Measurements from ENCODE around the gene GPR139.

The GPR139 gene

DNA sequence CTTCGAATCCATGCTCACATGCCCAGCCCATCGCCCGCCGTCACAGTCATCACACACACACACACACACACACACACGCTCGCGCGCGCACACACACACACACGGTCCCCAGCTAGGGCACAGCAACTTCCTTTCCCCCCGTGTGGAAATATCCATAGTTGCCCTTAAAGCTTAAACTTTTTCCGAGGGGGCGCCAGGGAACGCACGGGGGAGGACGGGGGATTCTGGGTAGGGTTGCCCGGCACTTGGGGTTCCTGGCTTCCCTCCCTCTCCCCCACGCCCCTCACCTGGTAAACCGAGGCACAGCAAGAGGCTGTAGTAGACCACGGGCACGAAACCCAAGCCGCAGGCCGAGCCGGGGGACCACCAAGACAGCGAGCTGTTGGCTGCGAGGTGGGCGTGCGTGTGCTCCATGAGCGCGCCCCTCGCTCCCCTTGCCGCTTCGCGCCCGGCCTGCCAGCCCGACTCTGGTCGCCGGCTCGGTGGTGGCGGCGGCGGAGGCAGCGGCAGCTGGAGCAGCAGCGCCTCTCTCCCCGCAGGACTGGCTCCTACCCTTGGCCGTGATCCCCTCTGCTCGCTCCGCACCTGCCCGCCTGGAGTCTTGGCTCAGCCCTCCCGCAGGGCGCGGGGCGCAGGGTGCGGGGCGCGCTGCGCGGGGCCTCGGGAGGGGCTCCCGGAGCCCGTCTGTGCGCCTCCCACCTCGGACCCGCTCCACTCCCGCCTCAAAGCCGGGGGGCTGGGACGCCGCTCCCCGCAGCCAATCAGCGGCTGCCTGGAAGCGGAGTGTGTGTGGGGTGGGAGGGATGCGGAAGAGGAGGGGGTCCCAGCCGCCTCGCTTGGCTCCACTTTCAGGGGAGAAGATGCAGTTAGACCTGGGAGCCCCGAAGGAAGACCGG is at the start of gene GPR139:
GPR139 (minus strand) TSS at position 688 of the 896 bp plus-strand sequence; CDS start at position 414, 274 bp downstream.
- no peak for DNase-seq

GRCh38 chr16:20122011-20122410 is 48.3 kb upstream of the GPR139 start:
- DNase-seq: no peak

DNA sequence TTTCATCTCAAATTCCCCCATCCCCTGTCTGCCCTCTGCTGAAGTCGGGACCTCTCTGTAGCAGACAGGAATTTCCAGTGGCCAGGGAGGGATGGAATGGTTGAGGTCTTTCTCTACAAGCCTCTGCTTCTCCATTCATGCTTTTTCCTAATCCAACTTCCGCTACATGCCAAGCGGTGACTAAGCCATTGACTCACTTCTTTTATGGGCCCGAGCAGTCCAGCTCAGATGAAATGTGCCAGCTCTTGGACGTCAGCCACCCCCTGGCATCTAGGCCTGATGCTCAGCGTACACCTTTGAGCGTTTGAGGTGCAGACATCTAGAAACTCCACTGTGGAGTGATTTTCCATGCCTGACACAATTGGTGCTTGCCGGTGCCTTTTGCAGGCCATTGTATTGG is 40.7 kb upstream of the GPR139 start:
- DNase-seq: no peak

DNA sequence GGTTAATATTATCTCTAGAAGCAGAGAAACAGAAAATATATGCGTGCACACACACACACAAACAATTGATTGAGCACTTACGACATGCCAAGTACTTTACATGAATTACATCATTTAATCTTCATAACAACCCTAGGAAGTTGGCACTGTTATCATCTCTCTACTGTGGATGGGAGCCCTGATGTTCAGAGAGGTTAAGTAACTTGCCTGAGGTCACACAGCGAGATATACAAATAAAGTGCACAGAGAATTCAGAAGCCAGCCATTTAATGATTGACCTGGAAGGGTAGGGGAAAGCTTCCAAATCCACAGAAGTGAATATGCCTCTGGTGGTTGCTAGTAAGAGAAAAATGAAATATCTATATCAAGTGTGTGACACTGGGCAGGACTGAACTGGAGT is 37.5 kb upstream of the GPR139 start:
- DNase-seq: no peak

GRCh38 chr16:20107083-20107482 is 33.4 kb upstream of the GPR139 start:
- DNase-seq: no peak

DNA sequence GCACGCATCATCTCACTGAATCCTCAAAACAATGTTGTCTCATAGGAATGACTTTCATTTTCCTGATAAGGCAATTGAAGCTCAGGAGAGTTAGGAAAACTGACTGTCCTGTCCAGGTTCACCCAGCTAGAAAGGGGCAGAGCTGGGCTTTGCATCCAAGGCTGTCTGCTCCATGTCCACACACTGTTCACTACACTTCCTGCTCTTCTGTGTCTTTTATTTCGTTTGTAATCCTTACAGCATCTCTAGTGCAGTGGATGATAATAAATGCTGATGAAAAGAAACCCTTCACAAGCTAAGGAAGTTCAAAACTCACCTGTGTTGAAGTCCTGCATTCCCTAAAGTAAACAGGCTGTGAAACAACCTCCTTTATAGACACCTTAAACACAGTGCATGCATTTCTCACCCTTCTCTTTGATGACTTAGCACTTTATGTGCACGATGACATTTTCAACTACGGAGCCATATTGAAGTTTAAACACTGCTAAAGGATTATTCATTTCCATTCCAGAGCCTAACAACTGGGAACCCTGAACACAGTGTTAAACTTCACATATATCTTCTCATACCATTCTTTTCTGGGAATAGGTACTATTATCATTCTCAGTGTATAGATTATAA is 31.0 kb upstream of the GPR139 start:
- no peak for DNase-seq

DNA sequence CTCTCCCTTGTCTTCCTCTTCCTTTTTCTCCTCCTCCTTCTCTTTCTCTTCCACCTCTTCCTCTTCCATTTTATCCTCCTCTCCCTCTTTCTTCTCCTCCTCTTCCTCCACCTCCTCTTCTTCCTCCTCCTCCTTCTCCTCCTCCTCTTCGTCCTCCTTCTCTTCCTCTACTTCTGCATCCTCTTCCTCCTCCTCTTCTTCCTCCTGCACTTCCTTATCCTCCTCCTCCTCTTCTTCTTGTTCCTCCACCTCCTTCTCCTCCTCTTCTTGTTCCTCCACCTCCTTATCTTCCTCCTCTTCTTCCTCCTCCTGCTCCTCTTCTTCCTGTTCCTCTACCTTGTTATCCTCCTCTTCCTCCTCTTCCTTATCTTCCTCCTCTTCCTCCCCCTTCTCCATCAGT is 28.8 kb upstream of the GPR139 start:
- DNase-seq: no peak

- no peak for DNase-seq
These were observed 28.3 kb upstream of the GPR139 start for GRCh38 chr16:20102021-20102420.

DNA sequence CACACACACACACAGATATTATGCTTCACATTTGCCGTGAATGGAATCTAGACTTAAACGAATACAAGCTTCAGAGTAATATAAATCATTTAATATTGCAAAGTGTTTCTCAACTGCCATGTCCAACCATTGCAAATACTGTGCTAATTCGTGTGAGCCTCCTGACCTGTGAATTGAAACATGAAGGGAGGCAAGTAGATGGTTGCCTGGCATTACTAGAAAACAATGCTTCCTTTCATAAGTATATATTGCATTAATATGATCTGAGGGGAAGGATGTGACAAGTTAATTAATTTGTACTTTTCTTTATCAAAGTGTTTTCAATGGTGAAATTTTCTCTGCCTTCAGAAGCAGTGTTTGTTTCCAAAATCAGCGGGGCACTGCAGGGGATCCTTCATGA is 25.7 kb upstream of the GPR139 start:
- no peak for DNase-seq

DNA sequence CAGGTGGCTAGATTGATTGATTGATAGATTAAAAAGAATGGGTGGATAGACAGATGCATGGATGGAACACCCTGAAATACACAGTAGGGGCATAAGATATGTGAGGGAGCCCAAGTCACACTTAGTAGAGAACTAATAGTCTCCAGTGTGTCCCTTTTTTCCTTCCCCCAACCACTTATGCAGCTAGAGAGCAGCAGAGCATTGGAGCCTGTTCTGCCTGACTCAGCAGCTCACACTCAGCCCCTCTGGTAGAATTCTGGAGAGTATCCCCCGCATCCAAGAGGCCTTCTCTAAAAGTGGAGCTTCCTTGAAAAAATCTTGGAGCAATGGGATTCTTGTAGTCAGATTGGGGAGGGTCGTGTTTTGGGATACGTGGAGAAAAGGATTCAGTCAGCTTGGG is 20.5 kb upstream of the GPR139 start:
- no peak for DNase-seq

GRCh38 chr16:20089246-20089965 is 15.7 kb upstream of the GPR139 start:
- no peak for DNase-seq

GRCh38 chr16:20084624-20085226 is 11.0 kb upstream of the GPR139 start:
- no peak for DNase-seq

DNA sequence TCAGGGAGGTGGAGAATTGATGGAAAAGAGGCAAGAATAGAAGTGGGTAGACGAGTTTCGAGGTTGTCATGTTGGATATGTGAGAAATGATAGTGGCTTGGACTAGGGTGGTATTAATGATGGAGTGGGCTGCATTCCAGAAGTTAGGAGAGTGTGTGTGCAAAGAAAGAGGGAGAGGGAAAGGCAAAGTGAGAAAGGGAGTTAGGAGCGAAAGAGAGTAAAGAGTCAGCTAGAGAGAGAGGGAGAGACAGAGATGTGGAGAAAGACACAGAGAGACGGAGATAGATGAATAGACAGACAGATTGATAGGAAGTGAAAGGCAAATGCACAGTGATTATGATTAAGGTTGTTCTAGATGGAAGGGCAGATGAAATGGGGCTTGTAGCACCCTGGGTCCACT is 5.4 kb upstream of the GPR139 start:
- DNase-seq: no peak

- DNase-seq: no peak
These were observed 1.6 kb upstream of the GPR139 start for GRCh38 chr16:20075243-20075642.

- no peak for DNase-seq
These were observed 655 bp upstream of the GPR139 start for GRCh38 chr16:20074099-20074991.

DNA sequence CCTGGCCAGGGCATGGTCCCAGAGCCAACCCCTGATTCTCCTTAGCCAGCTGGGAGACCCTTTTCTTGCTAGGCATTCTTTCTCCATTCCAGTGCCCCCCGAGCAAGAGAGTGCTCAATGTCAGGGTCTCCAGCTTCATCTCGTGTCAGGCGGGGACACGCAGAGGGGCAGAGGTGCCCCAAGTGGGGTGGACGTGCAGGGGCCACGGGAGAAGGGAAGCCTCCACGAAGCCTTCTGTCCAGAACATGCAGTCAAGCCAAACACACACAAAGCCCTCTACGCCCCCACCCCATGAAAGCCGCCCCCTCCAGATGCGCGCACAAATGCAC is 852 bp downstream of the GPR139 start:
- no peak for DNase-seq

DNA sequence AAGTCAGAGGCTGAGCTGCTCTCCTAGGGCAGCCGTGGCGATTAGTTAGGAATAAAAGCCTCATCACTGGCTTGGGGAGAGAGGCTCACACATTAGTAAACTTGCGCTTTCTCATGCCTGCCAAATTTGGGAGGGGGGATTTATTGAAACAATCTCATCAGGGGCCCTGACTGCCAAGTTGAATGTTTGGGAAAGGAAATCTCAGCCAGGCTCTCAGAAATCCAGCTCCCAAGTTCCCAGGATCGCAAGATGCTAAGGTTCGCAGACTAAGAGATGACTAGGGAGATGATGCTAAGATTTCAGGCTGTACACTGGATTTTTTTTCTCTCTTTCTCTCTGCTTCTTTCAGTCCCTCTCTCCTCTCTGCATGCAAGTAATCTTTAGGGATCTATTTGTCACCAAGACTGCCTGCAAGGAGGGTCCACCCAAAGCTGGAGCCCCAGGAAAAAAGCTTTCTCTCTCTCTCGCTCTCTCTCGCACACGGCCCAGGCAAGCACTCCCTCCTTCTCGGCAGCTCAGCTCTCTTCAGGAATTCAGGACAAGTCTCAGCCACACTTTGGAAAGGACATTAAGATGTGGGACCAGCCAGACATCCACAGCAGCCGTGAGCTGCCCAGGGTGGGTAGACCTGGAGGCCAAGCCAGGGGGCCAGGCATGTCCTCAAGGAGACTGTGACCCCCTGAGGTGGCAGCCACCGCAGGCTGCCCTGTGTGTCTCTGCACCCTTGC is 1.4 kb downstream of the GPR139 start:
- no peak for DNase-seq

GRCh38 chr16:20064931-20065330 is 8.8 kb downstream of the GPR139 start:
- DNase-seq: no peak

DNA sequence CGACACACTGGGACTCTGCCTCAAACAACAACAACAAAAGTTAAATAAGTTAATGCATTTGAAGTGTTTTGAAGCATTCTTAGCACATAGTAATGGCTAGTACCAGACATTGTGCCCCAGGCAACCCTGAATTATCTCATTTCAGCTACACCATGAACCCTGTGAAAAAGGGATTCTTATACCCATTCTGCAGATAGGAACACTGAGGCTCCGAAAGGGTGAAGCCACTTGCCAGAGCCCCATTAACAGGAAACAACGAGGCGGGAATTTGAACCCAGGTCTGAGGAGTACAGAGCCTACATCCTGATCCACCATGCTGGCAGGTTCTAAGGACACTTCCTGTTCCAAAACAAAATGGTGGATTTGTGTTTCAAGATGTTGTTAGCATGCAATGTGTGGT is 9.2 kb downstream of the GPR139 start:
- DNase-seq: no peak

DNA sequence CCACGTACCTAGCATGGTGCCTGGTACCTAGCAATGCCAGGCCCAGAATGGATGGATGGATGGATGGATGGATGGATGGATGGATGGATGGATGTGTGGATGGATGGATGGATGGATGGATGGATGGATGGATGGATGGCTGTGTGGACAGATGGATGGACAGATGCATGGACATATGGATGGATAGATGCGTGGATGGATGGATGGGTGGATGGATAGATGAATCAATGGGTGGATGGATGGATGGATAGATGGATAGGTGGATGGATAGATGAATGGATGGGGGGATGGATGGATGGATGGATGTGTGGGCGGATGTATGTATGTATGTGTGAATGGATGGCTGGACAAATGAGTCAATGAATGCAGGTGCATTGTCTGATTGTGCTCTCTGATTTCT is 12.6 kb downstream of the GPR139 start:
- DNase-seq: no peak

GRCh38 chr16:20056436-20056835 is 17.3 kb downstream of the GPR139 start:
- no peak for DNase-seq

DNA sequence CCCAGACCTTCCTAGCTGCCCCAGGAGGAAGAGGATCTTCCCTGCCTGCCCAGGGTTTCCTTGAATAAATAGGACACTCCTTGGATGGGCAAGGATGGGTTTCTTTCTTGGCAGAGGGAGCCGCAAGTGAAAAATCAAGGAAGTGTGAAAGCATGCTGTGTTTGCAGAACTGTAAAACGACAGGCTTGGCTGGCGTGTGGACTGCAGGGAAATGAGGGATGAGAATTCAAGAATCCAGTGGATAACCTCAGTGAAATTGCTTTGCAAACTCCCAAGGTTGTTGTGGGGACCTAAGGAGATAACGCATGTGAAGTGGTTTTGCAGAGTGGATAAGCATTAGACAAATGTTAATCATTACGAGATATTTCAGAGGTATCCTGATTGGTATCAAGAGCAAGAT is 20.4 kb downstream of the GPR139 start:
- no peak for DNase-seq
